Measurements from ENCODE around the gene KIFC3. TPM values are rescaled to one million over a fixed set of nuclear protein-coding genes. Genes with fewer than 3 reads are reported as not detected.

KIFC3 gene
- total and polyA plus RNA-seq, 2 of the 8 experiments (the other 6 are each of a cell fraction or from before 2014, with no cell fraction given): 2.1 to 7.1 TPM

GRCh38 chr16:57775661-57776469, 26.4 kb downstream of the KIFC3 start (continued):
- TF ChIP-seq HDAC2 (IDR thresholded peaks at IDR 0.05; ENCODE audit: borderline replicate concordance in 1 of 2, low read depth in 2 of 2, low read length in 2 of 2): peak; percentile 3 to 45; a peak in 2 of 4 replicates
- no peak for TF ChIP-seq BRCA1 (IDR thresholded peaks at IDR 0.05; ENCODE audit: low read depth, low read length)
- TF ChIP-seq SIX5 (IDR thresholded peaks at IDR 0.05; ENCODE audit: low read depth, low read length): no peak
- no peak for TF ChIP-seq CHD2 (IDR thresholded peaks at IDR 0.05; ENCODE audit: low read length)
- TF ChIP-seq JUN (IDR thresholded peaks at IDR 0.05; ENCODE audit: low read depth, low read length): 0 out of 2 replicates have a peak, but pooled peaks have one; percentile 11
- no peak for TF ChIP-seq CHD7 (IDR thresholded peaks at IDR 0.05; ENCODE audit: insufficient replicate concordance, low read length)
- TF ChIP-seq EGR1 (IDR thresholded peaks at IDR 0.05; ENCODE audit: borderline replicate concordance, low read depth, low read length): 0 out of 2 replicates have a peak, but pooled peaks have one; percentile 19
- TF ChIP-seq CREB1 (IDR thresholded peaks at IDR 0.05): peak; percentile 56
- peak; percentile 46 for TF ChIP-seq NANOG (IDR thresholded peaks at IDR 0.05; ENCODE audit: insufficient read depth, low read depth, low read length, poor library complexity, severe bottlenecking)
- no peak for TF ChIP-seq CBX5 (IDR thresholded peaks at IDR 0.05; ENCODE audit: low read depth, low read length)
